HG02970 (cell line): ENCODE measurements around the gene POTEG.
"Not testable (repeated sequence)": the region's sequence is repeated elsewhere in the genome, so short reads cannot be mapped to it uniquely, and the experiment has no call there.

Experiments used
- ATAC-seq: cut with Tn5 transposase; IDR thresholded peaks from one replicate; pipeline ENCODE4 v1.9.1; 2021; ENCODE audit warnings: mild to moderate bottlenecking, moderate library complexity, moderate number of reproducible peaks; ENCODE audit not compliant: unreplicated experiment, low FRiP score

Gene POTEG

GRCh38 chr14:19434241-19434640 lies at the start of gene POTEG:
TSS of gene POTEG (minus strand) at chr14:19434341. CDS start at chr14:19434289, 52 bp downstream.
- ATAC-seq = not testable (repeated sequence)

- not testable (repeated sequence) for ATAC-seq
Measured at GRCh38 chr14:19482093-19482492, 48.0 kb upstream of the POTEG start.

- not testable (repeated sequence) for ATAC-seq
Measured at GRCh38 chr14:19481421-19481820, 47.3 kb upstream of the POTEG start.

- ATAC-seq = not testable (repeated sequence)
Measured at GRCh38 chr14:19480491-19480890, 46.4 kb upstream of the POTEG start.

DNA sequence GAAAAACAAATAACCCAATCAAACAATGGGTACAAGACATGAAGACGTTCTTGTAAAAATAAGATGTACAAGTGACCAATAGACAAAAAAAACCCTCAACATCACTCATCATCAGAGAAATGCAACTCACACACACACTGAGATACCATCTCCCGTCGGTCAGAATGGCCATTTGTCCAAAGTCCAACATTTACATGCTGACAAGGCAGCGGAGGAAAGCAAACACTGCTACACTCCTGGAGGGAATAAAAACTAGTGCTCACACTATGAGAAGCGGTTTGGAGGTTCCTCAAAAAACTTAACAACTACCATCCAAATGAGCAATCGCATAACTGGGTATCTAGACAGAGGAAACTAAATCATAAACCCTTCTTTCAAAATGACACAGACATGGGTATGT lies 11.6 kb upstream of the POTEG start:
- not testable (repeated sequence) for ATAC-seq

GRCh38 chr14:19439826-19440225 lies 5.7 kb upstream of the POTEG start:
- ATAC-seq = not testable (repeated sequence)

- ATAC-seq = not testable (repeated sequence)
Measured at GRCh38 chr14:19439219-19439618, 5.1 kb upstream of the POTEG start.

DNA sequence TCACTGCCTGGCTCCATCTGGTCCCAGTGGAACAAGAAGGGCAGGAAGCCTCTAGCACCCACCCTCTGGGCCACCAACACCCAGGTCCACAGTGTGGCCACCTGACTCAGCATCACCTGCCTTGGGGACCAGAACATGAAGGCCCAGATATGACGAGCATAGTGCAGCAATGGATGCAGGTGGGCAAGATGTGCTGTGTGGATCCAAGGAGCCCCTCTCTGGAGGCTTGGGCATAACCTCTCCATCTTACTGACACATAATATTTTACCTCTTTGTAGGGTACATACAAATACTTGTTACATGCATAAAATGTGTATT lies 2.9 kb upstream of the POTEG start:
- ATAC-seq = not testable (repeated sequence)

GRCh38 chr14:19436311-19437125 lies 2.4 kb upstream of the POTEG start:
- ATAC-seq = not testable (repeated sequence)

GRCh38 chr14:19435852-19436251 lies 1.7 kb upstream of the POTEG start:
- ATAC-seq = not testable (repeated sequence)

DNA sequence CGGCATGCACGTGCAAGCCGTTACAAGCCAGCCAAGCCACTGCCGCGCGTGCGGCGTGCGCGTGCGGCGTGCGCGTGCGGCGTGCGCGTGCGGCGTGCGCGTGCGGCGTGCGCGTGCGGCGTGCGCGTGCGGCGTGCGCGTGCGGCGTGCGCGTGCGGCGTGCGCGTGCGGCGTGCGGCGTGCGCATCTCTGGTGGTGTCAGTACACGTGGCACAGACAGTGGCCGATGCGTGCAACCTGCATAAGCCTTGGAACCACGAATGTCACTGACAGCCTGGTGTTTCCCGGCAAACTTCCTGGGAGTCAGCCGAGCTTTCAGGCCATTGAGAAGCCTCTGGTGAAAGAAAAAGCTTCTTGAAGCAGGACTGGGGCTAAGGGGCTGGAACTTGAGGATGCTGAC lies 750 bp upstream of the POTEG start:
- ATAC-seq = not testable (repeated sequence)

DNA sequence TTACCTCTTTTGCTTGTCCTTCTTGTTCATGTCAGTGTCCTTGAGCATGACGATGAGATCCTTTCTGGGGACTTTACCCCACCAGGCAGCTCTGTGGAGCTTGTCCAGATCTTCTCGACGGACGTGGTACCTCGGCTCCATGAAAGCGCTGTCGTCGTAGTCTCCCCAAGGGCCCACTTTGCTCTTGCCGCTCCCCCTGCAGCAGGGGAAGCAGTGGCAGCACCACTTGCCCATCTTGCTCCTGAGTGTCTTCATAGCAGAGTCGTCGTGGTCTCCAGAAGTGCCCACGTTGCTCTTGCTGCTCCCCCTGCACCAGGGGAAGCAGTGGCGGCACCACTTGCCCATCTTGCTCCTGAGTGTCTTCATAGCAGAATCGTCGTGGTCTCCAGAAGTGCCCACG lies 376 bp downstream of the POTEG start:
- not testable (repeated sequence) for ATAC-seq

GRCh38 chr14:19408519-19408918 lies 25.6 kb downstream of the POTEG start:
- not testable (repeated sequence) for ATAC-seq

DNA sequence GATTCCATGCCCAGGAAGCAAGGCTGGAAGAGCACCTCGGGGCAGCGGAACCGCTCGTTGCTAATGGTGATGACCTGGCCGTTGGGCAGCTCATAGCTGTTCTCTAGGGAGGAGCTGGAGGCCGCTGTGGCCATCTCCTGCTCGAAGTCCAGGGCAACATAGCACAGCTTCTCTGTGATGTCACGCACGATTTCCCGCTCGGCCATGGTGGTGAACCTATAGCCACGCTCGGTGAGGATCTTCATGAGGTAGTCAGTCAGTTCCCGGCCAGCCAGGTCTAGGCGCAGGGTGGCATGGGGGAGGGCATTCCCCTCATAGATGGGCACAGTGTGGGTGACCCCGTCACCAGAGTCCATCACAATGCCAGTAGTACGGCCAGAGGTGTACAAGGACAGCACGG lies 32.0 kb downstream of the POTEG start:
- ATAC-seq = not testable (repeated sequence)

- not testable (repeated sequence) for ATAC-seq
Measured at GRCh38 chr14:19394727-19395126, 39.4 kb downstream of the POTEG start.

- ATAC-seq = not testable (repeated sequence)
Measured at GRCh38 chr14:19390230-19390629, 43.9 kb downstream of the POTEG start.

DNA sequence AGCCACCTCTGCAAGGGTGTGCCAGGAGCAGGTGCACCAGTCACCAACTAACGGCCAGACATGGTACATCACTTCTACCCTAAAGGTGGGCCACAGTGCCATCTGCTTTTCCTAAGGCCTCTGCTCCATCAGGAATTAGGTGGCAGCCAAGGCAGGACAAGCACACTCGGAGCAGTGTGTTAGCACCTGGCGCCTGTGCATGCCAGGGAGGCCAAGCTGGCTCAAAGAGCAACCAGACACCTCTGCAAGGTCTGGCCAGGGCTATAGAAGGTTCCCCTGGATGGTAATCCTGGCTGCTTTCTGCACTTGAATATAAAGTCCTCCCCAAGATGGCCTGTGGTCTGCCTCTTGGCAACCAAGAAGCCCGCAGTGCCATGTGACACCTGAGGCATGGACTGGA lies 45.4 kb downstream of the POTEG start:
- not testable (repeated sequence) for ATAC-seq

- ATAC-seq = not testable (repeated sequence)
Measured at GRCh38 chr14:19386996-19387395, 47.1 kb downstream of the POTEG start.

DNA sequence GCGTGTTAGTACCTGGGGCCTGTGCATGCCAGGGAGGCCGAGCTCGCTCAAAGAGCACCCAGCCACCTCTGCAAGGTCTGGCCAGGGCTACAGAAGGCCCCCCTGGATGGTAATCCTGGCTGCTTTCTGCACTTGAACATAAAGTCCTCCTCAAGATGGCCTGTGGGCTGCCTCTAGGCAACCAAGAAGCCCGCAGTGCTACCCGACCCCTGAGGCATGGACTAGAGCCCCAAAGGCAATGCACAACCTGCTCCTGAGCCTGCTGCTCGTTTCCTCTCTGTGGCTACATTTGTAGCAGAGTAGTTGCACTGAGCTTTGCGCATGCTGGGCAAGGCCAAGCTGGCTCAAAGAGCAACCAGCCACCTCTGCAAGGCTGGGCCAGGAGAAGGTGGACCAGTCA lies 47.8 kb downstream of the POTEG start:
- not testable (repeated sequence) for ATAC-seq

DNA sequence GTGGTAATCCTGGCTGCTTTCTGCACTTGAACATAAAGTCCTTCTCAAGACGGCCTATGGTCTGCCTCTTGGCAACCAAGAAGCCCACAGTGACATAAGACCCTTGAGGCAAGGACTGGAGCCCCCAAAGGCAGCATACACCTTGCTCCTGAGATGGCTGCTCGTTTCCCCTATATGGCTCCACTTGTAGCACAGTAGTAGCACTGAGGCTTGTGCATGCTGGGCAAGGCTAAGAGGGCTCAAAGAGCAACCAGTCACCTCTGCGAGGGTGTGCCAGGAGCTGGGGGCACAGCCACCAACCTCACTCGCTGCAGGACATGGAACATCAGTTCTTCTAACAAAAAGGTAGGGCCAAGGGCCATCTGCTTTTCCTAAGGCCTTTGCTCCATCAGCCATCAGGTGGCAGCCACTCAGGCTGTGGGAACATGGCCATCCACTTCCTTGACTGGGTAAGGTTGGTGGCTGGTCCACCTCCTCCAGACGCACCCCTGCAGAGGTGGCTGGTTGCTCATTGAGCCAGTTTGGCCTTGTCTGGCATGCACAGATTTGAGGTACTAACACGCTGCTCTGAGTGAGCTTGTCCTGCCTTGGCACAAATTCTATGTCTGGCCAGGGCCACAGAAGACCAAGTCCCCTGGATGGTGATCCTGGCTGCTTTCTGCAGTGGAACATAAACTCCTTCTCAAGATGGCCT lies 49.9 kb downstream of the POTEG start:
- ATAC-seq = not testable (repeated sequence)

GRCh38 chr14:19383008-19383584 lies 51.0 kb downstream of the POTEG start:
- ATAC-seq = not testable (repeated sequence)
